IPS-NIHi7 (cell line): ENCODE measurements around the gene MS4A1.
"Not testable (repeated sequence)": the region's sequence is repeated elsewhere in the genome, so short reads cannot be mapped to it uniquely, and the experiment has no call there.

Experiments used
- DNase-seq: peaks from one replicate; pipeline ENCODE4 v3.0.0; 2012; ENCODE audit warnings: mixed read lengths; ENCODE audit errors: extremely low spot score

Gene MS4A1

GRCh38 chr11:60455531-60456042 is at the start of gene MS4A1:
Gene MS4A1, plus strand, starts transcription at chr11:60455847. Its CDS starts 6,528 bp downstream, at chr11:60462375.
- no peak for DNase-seq

- no peak for DNase-seq
Measured at GRCh38 chr11:60420015-60420414, 35.6 kb upstream of the MS4A1 start.

GRCh38 chr11:60422609-60423008 is 33.0 kb upstream of the MS4A1 start:
- no peak for DNase-seq

DNA sequence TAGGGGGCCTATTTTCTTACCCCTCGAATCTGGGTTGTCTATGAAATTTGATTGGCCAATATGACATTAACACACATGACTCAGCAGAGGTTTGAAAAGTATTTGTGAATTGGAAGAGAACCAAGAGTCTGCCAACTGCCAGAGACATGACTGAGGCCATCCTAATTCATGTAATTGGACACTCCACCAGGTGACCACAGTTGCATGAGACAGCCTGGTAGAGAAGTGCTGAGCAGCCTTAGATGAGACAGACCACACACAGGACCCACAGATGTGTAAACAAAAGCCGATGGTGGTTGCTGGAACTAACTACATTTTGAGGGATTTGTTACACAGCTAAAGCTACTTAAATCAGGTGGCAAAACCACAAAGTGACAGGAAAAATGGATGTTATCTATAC is 27.1 kb upstream of the MS4A1 start:
- DNase-seq: no peak

- no peak for DNase-seq
Measured at GRCh38 chr11:60429272-60429671, 26.4 kb upstream of the MS4A1 start, which contains the start of gene MS4A5. Gene MS4A5, plus strand, starts transcription at chr11:60429572. Its CDS starts 103 bp downstream, at chr11:60429675.

GRCh38 chr11:60431251-60431650 is 24.4 kb upstream of the MS4A1 start:
- no peak for DNase-seq

DNA sequence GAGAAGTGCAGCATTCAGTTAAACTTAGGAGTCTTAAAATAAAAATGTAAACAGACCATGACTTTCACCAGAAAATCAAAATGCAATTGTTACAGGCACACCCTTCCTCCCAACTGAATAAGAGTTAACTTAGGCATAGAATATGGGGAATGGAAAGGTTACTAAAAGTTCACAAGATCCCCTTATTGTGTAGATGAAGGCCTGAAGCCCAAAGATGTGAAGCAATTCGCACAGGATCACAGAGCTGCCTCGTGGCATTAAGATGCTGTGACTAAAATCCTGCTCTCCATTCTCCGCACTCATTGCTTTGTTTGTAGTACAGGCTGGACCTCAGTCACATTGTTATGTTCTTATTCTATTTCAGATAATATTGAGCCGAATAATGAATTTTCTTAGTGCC is 22.2 kb upstream of the MS4A1 start:
- no peak for DNase-seq

DNA sequence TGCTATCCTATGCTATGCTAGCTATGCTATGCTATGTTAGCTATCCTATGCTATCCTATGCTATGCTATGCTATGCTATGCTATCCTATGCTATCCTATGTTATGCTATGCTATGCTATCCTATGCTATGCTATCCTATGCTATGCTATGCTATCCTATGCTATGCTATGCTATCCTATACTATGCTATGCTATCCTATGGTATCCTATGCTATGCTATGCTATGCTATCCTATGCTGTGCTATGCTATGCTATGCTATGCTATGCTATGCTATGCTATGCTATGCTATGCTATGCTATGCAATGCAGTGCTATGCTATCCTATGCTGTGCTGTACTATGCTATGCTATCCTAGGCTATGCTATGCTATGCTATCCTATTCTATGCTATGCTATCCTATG is 8.6 kb upstream of the MS4A1 start:
- DNase-seq: no peak

- DNase-seq: no peak
Measured at GRCh38 chr11:60447846-60448245, 7.8 kb upstream of the MS4A1 start.

GRCh38 chr11:60451185-60451584 is 4.5 kb upstream of the MS4A1 start:
- DNase-seq: not testable (repeated sequence)

GRCh38 chr11:60454212-60454611 is 1.4 kb upstream of the MS4A1 start:
- DNase-seq: no peak

- no peak for DNase-seq
Measured at GRCh38 chr11:60457576-60457975, 1.9 kb downstream of the MS4A1 start.

DNA sequence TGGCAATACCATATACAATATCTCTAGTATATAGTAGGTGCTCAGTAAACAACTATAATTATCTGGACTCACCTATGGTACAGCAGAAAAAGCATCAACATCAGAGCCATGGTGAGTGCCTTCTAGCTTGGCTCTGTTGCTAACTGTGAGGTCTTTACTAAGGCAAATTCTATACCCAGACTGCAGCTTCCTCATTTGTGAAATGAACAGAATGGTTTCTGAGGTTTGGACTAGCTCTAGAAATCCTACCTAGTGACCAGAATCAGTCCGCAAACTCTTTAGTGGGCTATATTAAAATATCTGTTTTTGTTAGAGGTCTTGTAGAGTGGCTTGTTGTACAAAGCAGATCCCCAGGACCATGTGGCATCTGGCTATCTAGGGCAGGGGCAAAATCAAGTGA is 3.7 kb downstream of the MS4A1 start:
- no peak for DNase-seq

DNA sequence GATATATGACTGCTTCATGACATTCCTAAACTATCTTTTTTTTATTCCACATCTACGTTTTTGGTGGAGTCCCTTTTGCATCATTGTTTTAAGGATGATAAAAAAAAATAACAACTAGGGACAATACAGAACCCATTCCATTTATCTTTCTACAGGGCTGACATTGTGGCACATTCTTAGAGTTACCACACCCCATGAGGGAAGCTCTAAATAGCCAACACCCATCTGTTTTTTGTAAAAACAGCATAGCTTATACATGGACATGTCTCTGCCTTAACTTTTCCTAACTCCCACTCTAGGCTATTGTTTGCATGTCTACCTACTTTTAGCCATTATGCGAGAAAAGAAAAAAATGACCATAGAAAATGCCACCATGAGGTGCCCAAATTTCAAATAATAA is 13.2 kb downstream of the MS4A1 start:
- DNase-seq: no peak

DNA sequence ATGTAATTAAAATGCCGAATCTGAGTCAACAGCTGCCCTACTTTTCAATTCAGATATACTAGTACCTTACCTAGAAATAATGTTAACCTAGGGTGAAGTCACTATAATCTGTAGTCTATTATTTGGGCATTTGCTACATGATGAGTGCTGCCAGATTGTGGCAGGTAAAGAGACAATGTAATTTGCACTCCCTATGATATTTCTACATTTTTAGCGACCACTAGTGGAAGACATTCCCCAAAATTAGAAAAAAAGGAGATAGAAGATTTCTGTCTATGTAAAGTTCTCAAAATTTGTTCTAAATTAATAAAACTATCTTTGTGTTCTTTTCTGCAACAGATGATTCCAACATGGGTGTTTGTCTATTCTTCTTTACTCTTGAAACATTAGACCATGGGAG is 14.1 kb downstream of the MS4A1 start:
- DNase-seq: no peak

- DNase-seq: no peak
Measured at GRCh38 chr11:60477035-60477445, 21.4 kb downstream of the MS4A1 start.

DNA sequence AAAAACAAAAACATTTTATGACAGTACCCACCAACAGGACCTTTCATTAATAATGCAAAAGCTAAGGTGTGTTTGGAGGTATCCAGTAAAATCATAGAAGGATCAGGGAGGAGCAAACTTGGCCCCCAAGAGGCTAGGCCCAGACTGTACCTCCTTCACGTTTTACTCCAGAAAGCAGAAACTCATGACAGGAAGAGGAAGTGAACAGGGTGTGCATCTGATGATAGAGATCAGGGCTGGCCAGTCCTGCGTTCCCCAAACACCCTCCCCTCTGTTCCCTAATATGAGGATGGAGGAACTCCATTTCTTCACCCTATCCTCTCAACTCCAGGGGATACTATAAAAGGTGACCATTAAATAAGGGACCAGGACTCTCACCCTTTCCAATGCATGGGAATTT is 26.7 kb downstream of the MS4A1 start:
- no peak for DNase-seq

- peak; percentile 68 for DNase-seq
Measured at GRCh38 chr11:60485987-60486386, 30.3 kb downstream of the MS4A1 start.

DNA sequence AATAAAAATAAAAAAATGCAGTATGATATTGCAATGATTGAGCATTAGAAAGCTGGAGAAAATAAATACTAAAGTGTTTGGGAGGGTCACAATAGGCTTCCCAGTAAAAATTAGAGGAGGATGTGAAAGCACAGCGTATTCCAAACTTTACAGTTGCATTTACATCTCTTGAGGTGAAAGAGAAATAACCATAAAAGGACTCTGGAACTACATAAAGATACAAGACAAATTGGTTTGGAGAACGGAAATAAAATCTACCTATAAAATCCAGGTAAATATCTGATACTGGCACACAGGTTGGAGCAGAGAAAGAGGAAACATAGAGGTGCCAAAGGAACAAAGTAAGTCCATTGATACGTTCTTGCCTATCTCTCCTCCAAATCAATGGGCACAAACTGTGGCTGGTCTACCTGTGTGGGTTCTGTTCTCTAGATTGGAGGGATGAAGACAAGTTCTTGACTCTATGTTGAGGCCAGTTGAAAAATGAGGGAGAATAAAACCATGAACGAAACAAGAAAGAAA is 36.9 kb downstream of the MS4A1 start, which contains the start of gene MS4A12:
Gene MS4A12, plus strand, starts transcription at position 291 of the 522 bp plus-strand sequence. CDS start 4,541 bp downstream, outside the sequence.
- DNase-seq: no peak

- DNase-seq: no peak
Measured at GRCh38 chr11:60493454-60493853, 37.8 kb downstream of the MS4A1 start.

GRCh38 chr11:60498399-60498798 is 42.8 kb downstream of the MS4A1 start:
- DNase-seq: no peak

GRCh38 chr11:60498853-60499252 is 43.2 kb downstream of the MS4A1 start:
- DNase-seq: no peak

DNA sequence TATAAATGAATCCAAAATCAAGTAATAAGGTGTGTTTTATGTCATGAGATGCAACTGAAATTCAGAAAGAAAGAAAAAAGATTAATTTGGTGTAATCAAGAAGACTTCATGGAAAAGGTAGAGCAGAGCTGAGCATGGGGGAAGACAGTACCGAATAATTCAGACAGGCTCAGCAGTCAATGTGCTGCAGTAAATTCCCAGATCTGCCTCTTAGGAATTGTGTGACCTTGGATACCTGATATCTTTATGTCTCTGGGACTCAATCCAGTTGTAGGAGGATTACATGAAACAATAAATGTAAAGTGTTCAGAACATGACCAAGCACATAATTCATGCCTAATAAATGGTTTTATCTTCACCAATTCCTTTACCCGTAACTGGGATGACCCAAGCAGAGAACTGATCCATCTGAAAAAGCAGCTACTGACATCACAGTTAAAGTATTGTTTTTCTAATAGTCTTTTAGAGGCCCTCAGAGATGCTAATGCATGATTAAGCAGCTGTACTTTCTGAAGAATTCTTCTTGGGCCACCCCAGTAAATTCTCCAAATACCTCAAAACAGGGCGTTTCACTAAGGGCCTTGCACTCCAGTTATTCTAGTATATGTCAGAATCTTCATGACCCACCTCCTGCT is 44.7 kb downstream of the MS4A1 start:
- peak; percentile 32 for DNase-seq
